KMS-11 (cell line): ENCODE data around the gene DAPK3.

ENCODE experiments used
- H2AFZ ChIP-seq: fragments of 200-600 bp; sonication (generic); 2 replicates; pipeline ENCODE4 v1.6.1; 2016; ENCODE audit warnings: antibody characterized with exemption, mixed run types, low read depth
- H3K27ac ChIP-seq: fragments of 200-600 bp; sonication (generic); 2 replicates; pipeline ENCODE4 v1.6.1; 2016; ENCODE audit warnings: mild to moderate bottlenecking, mixed run types
- H3K27me3 ChIP-seq: fragments of 200-600 bp; sonication (generic); 2 replicates; pipeline ENCODE4 v1.6.1; 2017; ENCODE audit warnings: mild to moderate bottlenecking, low read depth, mixed run types, moderate library complexity; ENCODE audit not compliant: insufficient read depth
- H3K36me3 ChIP-seq: fragments of 200-600 bp; sonication (generic); 2 replicates; pipeline ENCODE4 v1.6.1; 2017; ENCODE audit warnings: mild to moderate bottlenecking, mixed run types; ENCODE audit not compliant: insufficient read depth
- H3K4me1 ChIP-seq: fragments of 200-600 bp; sonication (generic); 2 replicates; pipeline ENCODE4 v1.6.1; 2016; ENCODE audit warnings: mild to moderate bottlenecking, low read depth, mixed run types; ENCODE audit not compliant: poor library complexity, severe bottlenecking
- H3K4me2 ChIP-seq: fragments of 200-600 bp; sonication (generic); 2 replicates; pipeline ENCODE4 v1.7.0; 2016; ENCODE audit warnings: mild to moderate bottlenecking, mixed run types
- H3K4me3 ChIP-seq: fragments of 200-600 bp; sonication (generic); IDR thresholded peaks from 2 replicates; pipeline ENCODE4 v1.6.1; 2017; ENCODE audit warnings: low read depth, low read length, mixed read lengths; ENCODE audit not compliant: insufficient read depth
- H3K79me2 ChIP-seq: fragments of 200-600 bp; sonication (generic); 2 replicates; pipeline ENCODE4 v1.6.1; 2016; ENCODE audit warnings: low read depth, mixed run types; ENCODE audit not compliant: insufficient read depth
- H3K9ac ChIP-seq: fragments of 200-600 bp; sonication (generic); 2 replicates; pipeline ENCODE4 v1.6.1; 2016; ENCODE audit warnings: mild to moderate bottlenecking, mixed run types
- H4K20me1 ChIP-seq: fragments of 200-600 bp; sonication (generic); 2 replicates; pipeline ENCODE4 v1.6.1; 2016; ENCODE audit warnings: mild to moderate bottlenecking, mixed run types; ENCODE audit not compliant: insufficient read depth
- TF ChIP-seq, protein P1 (sequence below): fragments of 200-600 bp; sonication (generic); conservative IDR thresholded peaks from 2 replicates; pipeline ENCODE4 v1.6.1; 2017; ENCODE audit warnings: low read depth, mild to moderate bottlenecking, antibody characterized with exemption, low read length, moderate library complexity, mixed read lengths

Gene DAPK3

GRCh38 chr19:3966051-3967017, 4.6 kb downstream of the DAPK3 start:
- Histone ChIP-seq H3K27ac (no peak overlapping the region), H3K4me3 (no peak overlapping the region), H3K79me2 (peaks cover 4% of the 10 kb centered on the region; the same call in 1 of the 2 replicates), H4K20me1 (no peaks in the 10 kb centered on the region), H2AFZ (no peak overlapping the region), H3K27me3 (no peaks in the 10 kb centered on the region), H3K4me1 (peaks cover 20% of the 10 kb centered on the region), H3K36me3 (no peaks in the 10 kb centered on the region), H3K9ac (no peak overlapping the region), H3K4me2 (no peak overlapping the region)
- TF ChIP-seq, protein P1, sequence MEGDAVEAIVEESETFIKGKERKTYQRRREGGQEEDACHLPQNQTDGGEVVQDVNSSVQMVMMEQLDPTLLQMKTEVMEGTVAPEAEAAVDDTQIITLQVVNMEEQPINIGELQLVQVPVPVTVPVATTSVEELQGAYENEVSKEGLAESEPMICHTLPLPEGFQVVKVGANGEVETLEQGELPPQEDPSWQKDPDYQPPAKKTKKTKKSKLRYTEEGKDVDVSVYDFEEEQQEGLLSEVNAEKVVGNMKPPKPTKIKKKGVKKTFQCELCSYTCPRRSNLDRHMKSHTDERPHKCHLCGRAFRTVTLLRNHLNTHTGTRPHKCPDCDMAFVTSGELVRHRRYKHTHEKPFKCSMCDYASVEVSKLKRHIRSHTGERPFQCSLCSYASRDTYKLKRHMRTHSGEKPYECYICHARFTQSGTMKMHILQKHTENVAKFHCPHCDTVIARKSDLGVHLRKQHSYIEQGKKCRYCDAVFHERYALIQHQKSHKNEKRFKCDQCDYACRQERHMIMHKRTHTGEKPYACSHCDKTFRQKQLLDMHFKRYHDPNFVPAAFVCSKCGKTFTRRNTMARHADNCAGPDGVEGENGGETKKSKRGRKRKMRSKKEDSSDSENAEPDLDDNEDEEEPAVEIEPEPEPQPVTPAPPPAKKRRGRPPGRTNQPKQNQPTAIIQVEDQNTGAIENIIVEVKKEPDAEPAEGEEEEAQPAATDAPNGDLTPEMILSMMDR = no peak

GRCh38 chr19:3964256-3965194, 6.4 kb downstream of the DAPK3 start:
- peaks cover 12% of the 10 kb centered on the region for H3K4me1 ChIP-seq
- no peak overlapping the region for H3K4me3 ChIP-seq
- no peak overlapping the region for H3K4me2 ChIP-seq
- H3K27ac ChIP-seq = no peak overlapping the region
- no peaks in the 10 kb centered on the region for H3K36me3 ChIP-seq
- H4K20me1 ChIP-seq = no peaks in the 10 kb centered on the region
- H3K79me2 ChIP-seq = no peaks in the 10 kb centered on the region
- no peak overlapping the region for H3K9ac ChIP-seq
- TF ChIP-seq, protein P1 = no peak
- H3K27me3 ChIP-seq = no peaks in the 10 kb centered on the region
- H2AFZ ChIP-seq = no peak overlapping the region

DNA sequence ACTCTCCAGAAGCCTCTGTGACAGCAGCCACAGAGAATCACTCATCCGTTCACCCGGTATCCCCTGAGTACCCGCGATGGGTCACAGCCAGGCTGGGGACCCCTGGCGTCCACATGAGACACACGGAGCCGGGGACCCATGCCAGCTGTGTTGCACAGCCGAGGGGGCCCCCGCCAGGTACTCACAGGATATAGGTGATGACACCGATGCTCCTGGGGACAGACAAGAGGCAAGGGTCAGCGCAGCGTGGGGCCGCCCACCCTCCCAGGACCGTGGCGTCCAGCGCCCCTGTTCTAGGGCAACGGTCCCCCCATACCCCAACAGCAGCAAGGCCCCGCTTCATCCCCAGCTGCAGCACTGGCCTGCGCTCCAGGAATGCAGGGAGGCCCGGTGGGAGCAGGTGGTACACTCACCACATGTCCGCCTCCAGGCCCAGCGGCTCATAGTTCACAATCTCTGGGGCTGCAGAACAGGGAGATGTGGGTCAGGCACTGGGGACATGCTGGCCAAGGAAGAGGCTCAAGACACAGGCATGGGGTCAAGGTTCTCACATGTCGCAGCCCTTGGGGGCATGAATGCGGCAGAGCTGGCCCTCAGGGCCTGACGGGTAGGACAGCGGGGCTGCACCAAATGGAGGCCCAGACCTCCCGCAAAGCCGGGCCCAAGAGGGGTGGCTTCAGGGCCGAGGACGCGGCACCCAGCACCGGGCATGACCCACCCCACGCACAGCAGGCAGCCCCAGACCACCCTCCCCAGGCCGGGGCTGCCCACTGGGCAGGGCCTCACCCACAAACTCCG, 7.2 kb downstream of the DAPK3 start:
- Histone ChIP-seq H2AFZ (no peak overlapping the region), H3K36me3 (no peaks in the 10 kb centered on the region), H3K27ac (no peak overlapping the region), H3K9ac (no peak overlapping the region), H4K20me1 (no peaks in the 10 kb centered on the region), H3K79me2 (no peaks in the 10 kb centered on the region), H3K4me2 (no peak overlapping the region), H3K4me1 (peaks cover 3% of the 10 kb centered on the region), H3K27me3 (no peaks in the 10 kb centered on the region), H3K4me3 (no peak overlapping the region)
- TF ChIP-seq, protein P1 = no peak

DNA sequence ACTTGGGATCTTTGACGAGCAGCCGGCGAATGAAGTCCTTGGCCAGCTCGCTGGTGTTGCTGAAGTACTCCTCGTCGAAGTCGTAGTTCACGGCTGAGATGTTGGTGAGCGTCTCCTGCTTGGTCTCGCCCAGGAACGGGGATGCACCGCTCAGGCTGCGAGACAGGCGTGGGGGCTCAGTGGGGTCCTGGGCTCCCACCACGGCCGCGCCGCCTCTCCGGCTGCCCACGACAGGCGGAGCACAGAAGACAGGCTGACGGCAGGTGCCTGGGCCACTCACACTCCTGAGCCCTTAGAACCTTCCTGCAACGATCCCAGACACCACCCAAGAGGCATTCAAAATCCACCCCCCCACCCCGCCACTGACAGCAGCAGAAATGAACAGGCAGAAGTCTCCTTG, 9.9 kb downstream of the DAPK3 start:
- no peaks in the 10 kb centered on the region for H4K20me1 ChIP-seq

More for the DNA sequence above, 9.9 kb downstream of the DAPK3 start:
- Histone ChIP-seq H2AFZ (no peak overlapping the region), H3K9ac (no peak overlapping the region), H3K36me3 (no peaks in the 10 kb centered on the region), H3K79me2 (no peaks in the 10 kb centered on the region), H3K27ac (no peak overlapping the region), H3K27me3 (no peaks in the 10 kb centered on the region), H3K4me2 (no peak overlapping the region), H3K4me1 (no peaks in the 10 kb centered on the region), H3K4me3 (no peak overlapping the region)
- TF ChIP-seq, protein P1 = no peak
